ENCODE data around the gene WWTR1.

WWTR1 gene

GRCh38 chr3:149494759-149495580 lies 162.9 kb downstream of the WWTR1 start:
- peak; percentile 76 for DNase-seq

- DNase-seq = peak; percentile 71
These were observed 163.6 kb downstream of the WWTR1 start for GRCh38 chr3:149494022-149494758.

GRCh38 chr3:149493315-149494021 lies 164.4 kb downstream of the WWTR1 start:
- no peak for DNase-seq

- no peak for DNase-seq
These were observed 167.4 kb downstream of the WWTR1 start for GRCh38 chr3:149490260-149490971.

- DNase-seq = peak; percentile 33
These were observed 168.7 kb downstream of the WWTR1 start for GRCh38 chr3:149489060-149489690.

GRCh38 chr3:149487598-149488197 lies 170.1 kb downstream of the WWTR1 start:
- DNase-seq = no peak

- no peak for DNase-seq
These were observed 171.1 kb downstream of the WWTR1 start for GRCh38 chr3:149486726-149487125.

GRCh38 chr3:149481491-149481890 lies 176.3 kb downstream of the WWTR1 start:
- no peak for DNase-seq

GRCh38 chr3:149481056-149481455 lies 176.8 kb downstream of the WWTR1 start:
- no peak for DNase-seq

GRCh38 chr3:149480326-149481017 lies 177.4 kb downstream of the WWTR1 start:
- peak; percentile 84 for DNase-seq

GRCh38 chr3:149479621-149480325 lies 178.1 kb downstream of the WWTR1 start:
- DNase-seq = peak; percentile 50

- DNase-seq = no peak
These were observed 181.6 kb downstream of the WWTR1 start for GRCh38 chr3:149476225-149476624.

GRCh38 chr3:149475451-149476060 lies 182.3 kb downstream of the WWTR1 start:
- DNase-seq = no peak

GRCh38 chr3:149474250-149474817 lies 183.5 kb downstream of the WWTR1 start, which contains the start of gene TM4SF4:
Gene TM4SF4, plus strand, starts transcription at chr3:149474697. Its CDS starts 181 bp downstream, at chr3:149474878.
- no peak for DNase-seq

GRCh38 chr3:149473357-149474249 lies 184.2 kb downstream of the WWTR1 start:
- peak; percentile 92 for DNase-seq

- peak; percentile 53 for DNase-seq
These were observed 185.6 kb downstream of the WWTR1 start for GRCh38 chr3:149472030-149472797.

- no peak for DNase-seq
These were observed 187.4 kb downstream of the WWTR1 start for GRCh38 chr3:149470381-149470780.
